Common myeloid progenitor, CD34-positive (primary cell): ENCODE data around the gene MED9.

Experiments
- CTCF ChIA-PET: fragments of 350-600 bp; sonication (Branson Sonifier 250); formaldehyde crosslinking; loops from one replicate; lab custom pipeline; 2021; ENCODE audit warnings: antibody characterized with exemption; lab: Charles Lee
- POLR2A ChIA-PET: fragments of 350-600 bp; sonication (Branson Sonifier 250); formaldehyde crosslinking; loops from one replicate; lab custom pipeline; 2021; ENCODE audit warnings: antibody characterized with exemption; lab: Charles Lee
- DNase-seq, 3 donors: peaks; one replicate each; pipeline versions ENCODE4 v3.0.0 to v3.0.0-alpha.2; 2013
- H3K27ac ChIP-seq, 2 experiments: 1 replicate in 1 of 2; 2 replicates in 1 of 2; pipeline ENCODE4 v1.7.0; 2013; ENCODE audit warnings: inconsistent platforms in 2 of 2, low read length in 2 of 2, mild to moderate bottlenecking in 2 of 2, low read depth in 1 of 2, moderate library complexity in 1 of 2; ENCODE audit not compliant: severe bottlenecking in 2 of 2, insufficient read depth in 1 of 2, poor library complexity in 1 of 2
- H3K27me3 ChIP-seq, 5 experiments: replicated peaks in 2 of 5; 1 replicate in 3 of 5; 2 replicates in 2 of 5; pipeline versions ENCODE4 v1.6.1 to v1.7.0; 2013; ENCODE audit warnings: low read length in 4 of 5, mild to moderate bottlenecking in 2 of 5, moderate library complexity in 2 of 5, inconsistent platforms in 1 of 5; ENCODE audit not compliant: insufficient read depth in 5 of 5, control insufficient read depth in 4 of 5
- H3K36me3 ChIP-seq, 4 experiments: 1 replicate in 2 of 4; 2 replicates in 2 of 4; pipeline versions ENCODE4 v1.6.1 to v1.7.0; 2013; ENCODE audit warnings: low read length in 3 of 4, control low read depth in 1 of 4, mild to moderate bottlenecking in 1 of 4; ENCODE audit not compliant: control insufficient read depth in 4 of 4, insufficient read depth in 4 of 4
- H3K4me1 ChIP-seq, 4 experiments: 1 replicate in 3 of 4; 2 replicates in 1 of 4; pipeline versions ENCODE4 v1.6.1 to v1.7.1; 2013; ENCODE audit warnings: low read length in 3 of 4, mild to moderate bottlenecking in 3 of 4, control low read depth in 1 of 4, inconsistent platforms in 1 of 4, moderate library complexity in 1 of 4; ENCODE audit not compliant: control insufficient read depth in 4 of 4, insufficient read depth in 4 of 4; ENCODE audit errors: control extremely low read depth in 1 of 4
- H3K4me3 ChIP-seq, 7 experiments: 1 replicate in 4 of 7; 2 replicates in 3 of 7; pipeline versions ENCODE4 v1.5.1 to v1.7.0; 2013; ENCODE audit warnings: mild to moderate bottlenecking in 7 of 7, low read length in 6 of 7, moderate library complexity in 6 of 7, inconsistent platforms in 2 of 7, low read depth in 2 of 7, control low read depth in 1 of 7; ENCODE audit not compliant: insufficient read depth in 4 of 7, control insufficient read depth in 1 of 7; ENCODE audit errors: extremely low read depth in 1 of 7
- H3K9me3 ChIP-seq, 5 experiments: 1 replicate in 4 of 5; 2 replicates in 1 of 5; pipeline versions ENCODE4 v1.6.1 to v1.7.1; 2013; ENCODE audit warnings: low read length in 4 of 5, mild to moderate bottlenecking in 2 of 5, inconsistent platforms in 1 of 5, low read depth in 1 of 5, moderate library complexity in 1 of 5; ENCODE audit not compliant: control insufficient read depth in 4 of 5, insufficient read depth in 2 of 5; ENCODE audit errors: control extremely low read depth in 1 of 5
- WGBS: methylation state at CpG from one replicate; pipeline ENCODE4 v1.1.5; 2013; ENCODE audit not compliant: insufficient coverage; 5-methylcytosine and 5-hydroxymethylcytosine counted together

MED9 gene

GRCh38 chr17:17496189-17497064 is 19.6 kb downstream of the MED9 start, which contains the start of gene RASD1:
RASD1 (minus strand) TSS chr17:17496395; CDS start chr17:17496181, 214 bp downstream.
- peaks cover under 1 to 22% (median 14%) of the 10 kb centered on the region in 4 experiments for H3K36me3 ChIP-seq
- peak; percentile 67 to 80 (median 74) for DNase-seq
- WGBS = under 1% methylated on average over 86 of the region's 93 CpGs
- H3K27me3 ChIP-seq = peaks cover 0 to 15% (median 6%) of the 10 kb centered on the region in 5 experiments
- no peak within 1 kb of the TSS for H3K27ac ChIP-seq
- CTCF ChIA-PET = interaction anchor here (0.8 to 5.6 kb wide), 29 partner anchors 9 to 148 kb away, joined by 3 to 41 read pairs (median 4); no protein-coding TSS in a partner anchor
- H3K9me3 ChIP-seq = no peaks in the 10 kb centered on the region
- POLR2A ChIA-PET = interaction anchor here (0.6 to 1.3 kb wide), 3 partner anchors 46 to 145 kb away, joined by 3 read pairs; no protein-coding TSS in a partner anchor
- H3K4me1 ChIP-seq = peaks cover 0 to 25% (median 21%) of the 10 kb centered on the region in 4 experiments
- peak within 1 kb of the TSS; percentile 37 to 79 (median 72) for H3K4me3 ChIP-seq

GRCh38 chr17:17497065-17497844 is 20.5 kb downstream of the MED9 start:
- Histone ChIP-seq H3K9me3 (no peaks in the 10 kb centered on the region), H3K36me3 (peaks cover 0 to 14% (median 8%) of the 10 kb centered on the region in 4 experiments), H3K27ac (no peak overlapping the region), H3K27me3 (peaks cover 0 to 15% (median 6%) of the 10 kb centered on the region in 5 experiments), H3K4me3 (peak overlapping the region in 3 of 7 experiments; percentile 72 to 79 (median 79)), H3K4me1 (peaks cover 0 to 25% (median 21%) of the 10 kb centered on the region in 4 experiments)
- DNase-seq = no peak
- ChIA-PET CTCF (interaction anchor here (0.8 to 5.6 kb wide), 27 partner anchors 10 to 149 kb away, joined by 3 to 41 read pairs (median 5); no protein-coding TSS in a partner anchor), POLR2A (interaction anchor here (0.6 to 0.8 kb wide), 2 partner anchors 45 to 145 kb away, joined by 3 read pairs; no protein-coding TSS in a partner anchor)
- WGBS = 38% methylated on average over 8 of the region's 19 CpGs

GRCh38 chr17:17497845-17498520 is 21.2 kb downstream of the MED9 start:
- Histone ChIP-seq H3K27me3 (peaks cover 0 to 15% (median 6%) of the 10 kb centered on the region in 5 experiments), H3K36me3 (peaks cover 0 to 6% (median under 1%) of the 10 kb centered on the region in 4 experiments), H3K4me1 (peaks cover 0 to 25% (median 21%) of the 10 kb centered on the region in 4 experiments), H3K9me3 (no peaks in the 10 kb centered on the region), H3K4me3 (no peak overlapping the region), H3K27ac (no peak overlapping the region)
- POLR2A ChIA-PET = no interaction called here
- 98% methylated on average over 10 of the region's 10 CpGs for WGBS
- DNase-seq = no peak
- CTCF ChIA-PET = interaction anchor here (0.9 to 5.6 kb wide), 15 partner anchors 9 to 144 kb away, joined by 3 to 41 read pairs (median 5); no protein-coding TSS in a partner anchor

GRCh38 chr17:17498606-17499301 is 22.0 kb downstream of the MED9 start:
- ChIA-PET POLR2A (interaction anchor here (0.7 kb wide), 1 partner anchor 12 kb away, joined by 4 read pairs; no protein-coding TSS in a partner anchor), CTCF (interaction anchor here (0.9 to 5.6 kb wide), 5 partner anchors 8 to 144 kb away, joined by 3 to 41 read pairs (median 6); no protein-coding TSS in a partner anchor)
- Histone ChIP-seq H3K27me3 (peaks cover 0 to 15% (median 4%) of the 10 kb centered on the region in 5 experiments), H3K27ac (no peak overlapping the region), H3K36me3 (peaks cover 0 to under 1% (median 0%) of the 10 kb centered on the region in 4 experiments), H3K9me3 (no peaks in the 10 kb centered on the region), H3K4me1 (peaks cover 0 to 25% (median 21%) of the 10 kb centered on the region in 4 experiments), H3K4me3 (no peak overlapping the region)
- no peak for DNase-seq
- WGBS = 94% methylated on average over 16 of the region's 16 CpGs

GRCh38 chr17:17499402-17500145 is 22.8 kb downstream of the MED9 start:
- CTCF ChIA-PET = interaction anchor here (1.0 to 5.6 kb wide), 5 partner anchors 9 to 145 kb away, joined by 3 to 41 read pairs (median 5); no protein-coding TSS in a partner anchor
- no peaks in the 10 kb centered on the region for H3K9me3 ChIP-seq
- DNase-seq = no peak
- peaks cover 0 to 15% (median 4%) of the 10 kb centered on the region in 5 experiments for H3K27me3 ChIP-seq
- POLR2A ChIA-PET = interaction anchor here (0.6 to 0.7 kb wide), 2 partner anchors 11 to 70 kb away, joined by 4 read pairs; no protein-coding TSS in a partner anchor
- H3K27ac ChIP-seq = no peak overlapping the region
- 88% methylated on average over 13 of the region's 17 CpGs for WGBS
- H3K36me3 ChIP-seq = no peaks in the 10 kb centered on the region
- no peak overlapping the region for H3K4me3 ChIP-seq
- peaks cover 0 to 23% (median 20%) of the 10 kb centered on the region in 4 experiments for H3K4me1 ChIP-seq
